ENCODE data around the gene LRP6. TPM values are rescaled to one million over a fixed set of nuclear protein-coding genes. Genes with fewer than 3 reads are reported as not detected.

Gene LRP6
- total and polyA plus RNA-seq, 2 of the 8 experiments (the other 6 are each of a cell fraction or from before 2014, with no cell fraction given): 53.6 to 73.2 TPM

- ChIA-PET CTCF (ENCODE audit: partially characterized antibody) (no interaction called here), POLR2A (ENCODE audit: partially characterized antibody) (interaction anchor here (2.2 kb wide), 1 partner anchor 11 kb away, joined by 7 read pairs; no protein-coding TSS in a partner anchor)
- Histone ChIP-seq H2BK5ac (ENCODE audit: low read depth, low read length) (no peak overlapping the region), H4K20me1 (replicated peaks in 1 of 2; ENCODE audit: control insufficient read depth in 1 of 2, insufficient read depth in 2 of 2, low read length in 2 of 2) (no peaks in the 10 kb centered on the region), H3K36me3 (ENCODE audit: control insufficient read depth in 2 of 4, insufficient read depth in 4 of 4, low read length in 3 of 4) (peaks cover 0 to 39% (median 21%) of the 10 kb centered on the region in 4 experiments; a peak in 7 of 8 replicates), H3K4me2 (ENCODE audit: insufficient read depth in 1 of 2, low read depth in 2 of 2, low read length in 2 of 2) (no peak overlapping the region), H2BK12ac (ENCODE audit: low read depth, low read length) (no peak overlapping the region), H3K4me1 (replicated peaks in 1 of 4; ENCODE audit: control insufficient read depth in 3 of 4, insufficient read depth in 4 of 4, low read length in 3 of 4) (no peaks in the 10 kb centered on the region), H4K91ac (replicated peaks; ENCODE audit: insufficient read length, low read length) (no peak overlapping the region), H3K9ac (replicated peaks in 1 of 4; ENCODE audit: extremely low read depth in 1 of 4, low read depth in 3 of 4, low read length in 3 of 4) (no peak overlapping the region), H2AK5ac (ENCODE audit: low read depth, low read length) (no peak overlapping the region), H3K79me1 (ENCODE audit: low read depth, low read length) (no peaks in the 10 kb centered on the region), H3K4ac (replicated peaks; ENCODE audit: insufficient read length, low read depth, low read length) (no peak overlapping the region), H3K27me3 (replicated peaks in 1 of 4; ENCODE audit: control insufficient read depth in 3 of 4, extremely low read depth in 1 of 4, insufficient read depth in 3 of 4, low read length in 3 of 4) (no peaks in the 10 kb centered on the region), H2BK120ac (replicated peaks; ENCODE audit: low read depth, low read length) (no peak overlapping the region), H2BK15ac (ENCODE audit: low read length) (no peak overlapping the region), H3K56ac (replicated peaks; ENCODE audit: insufficient read length, low read depth, low read length) (no peak overlapping the region), H2BK20ac (ENCODE audit: low read length) (no peak overlapping the region), H3K4me3 (ENCODE audit: extremely low read depth in 1 of 4, insufficient read depth in 2 of 4, low read depth in 3 of 4, low read length in 4 of 4) (no peak overlapping the region), H4K5ac (ENCODE audit: insufficient read length, low read depth, low read length) (no peak overlapping the region), H3K18ac (ENCODE audit: extremely low read depth, low read length) (no peak overlapping the region), H4K8ac (ENCODE audit: extremely low read depth, insufficient read depth, low read length) (no peak overlapping the region), H3K23ac (ENCODE audit: insufficient read length) (no peak overlapping the region), H3K9me3 (ENCODE audit: insufficient read depth in 2 of 2, low read depth in 1 of 2, low read length in 1 of 2) (no peaks in the 10 kb centered on the region), H3K27ac (ENCODE audit: low read depth, low read length) (no peak overlapping the region), H2AFZ (ENCODE audit: low read length) (no peak overlapping the region), H3K79me2 (ENCODE audit: control insufficient read depth in 1 of 2, insufficient read depth in 2 of 2, low read length in 2 of 2) (peaks cover 0 to 3% of the 10 kb centered on the region in 2 experiments; a peak in 1 of 4 replicates), H3K23me2 (ENCODE audit: low read depth, low read length) (no peaks in the 10 kb centered on the region), H3K14ac (ENCODE audit: insufficient read length) (no peak overlapping the region)
- WGBS, 2 experiments (ENCODE audit: extremely low coverage in 1 of 2, insufficient coverage in 1 of 2, insufficient read length in 1 of 2, insufficient replicate concordance in 2 of 2, low coverage in 1 of 2, low lambda C conversion rate in 2 of 2, missing lambda C conversion rate in 1 of 2): 83% methylated on average over 3 of the region's 3 CpGs; no CpG with 5 or more reads in 1 of the 2 experiments
- TF ChIP-seq EZH2 (IDR thresholded peaks at IDR 0.05; ENCODE audit: low read depth, low read length, severe bottlenecking): no peak
- no peak for TF ChIP-seq TBP (IDR thresholded peaks at IDR 0.05; ENCODE audit: low read depth, low read length)
- no peak for TF ChIP-seq KDM4A (IDR thresholded peaks at IDR 0.05; ENCODE audit: low read depth, low read length, severe bottlenecking)
- TF ChIP-seq TCF12 (IDR thresholded peaks at IDR 0.05; ENCODE audit: low read depth, low read length): no peak
- TF ChIP-seq CBX8 (IDR thresholded peaks at IDR 0.05; ENCODE audit: borderline replicate concordance, low read depth, low read length): no peak
- TF ChIP-seq CREB1 (IDR thresholded peaks at IDR 0.05): no peak
- TF ChIP-seq ATF3 (IDR thresholded peaks at IDR 0.05; ENCODE audit: insufficient read depth, low read depth, low read length): no peak
- TF ChIP-seq GABPA (IDR thresholded peaks at IDR 0.05; ENCODE audit: borderline replicate concordance, insufficient read depth, low read length): no peak
- TF ChIP-seq, protein P1, sequence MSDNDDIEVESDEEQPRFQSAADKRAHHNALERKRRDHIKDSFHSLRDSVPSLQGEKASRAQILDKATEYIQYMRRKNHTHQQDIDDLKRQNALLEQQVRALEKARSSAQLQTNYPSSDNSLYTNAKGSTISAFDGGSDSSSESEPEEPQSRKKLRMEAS (IDR thresholded peaks at IDR 0.05): no peak
- no peak for TF ChIP-seq SP1 (IDR thresholded peaks at IDR 0.05; ENCODE audit: low read depth, low read length)
- TF ChIP-seq, protein P2, sequence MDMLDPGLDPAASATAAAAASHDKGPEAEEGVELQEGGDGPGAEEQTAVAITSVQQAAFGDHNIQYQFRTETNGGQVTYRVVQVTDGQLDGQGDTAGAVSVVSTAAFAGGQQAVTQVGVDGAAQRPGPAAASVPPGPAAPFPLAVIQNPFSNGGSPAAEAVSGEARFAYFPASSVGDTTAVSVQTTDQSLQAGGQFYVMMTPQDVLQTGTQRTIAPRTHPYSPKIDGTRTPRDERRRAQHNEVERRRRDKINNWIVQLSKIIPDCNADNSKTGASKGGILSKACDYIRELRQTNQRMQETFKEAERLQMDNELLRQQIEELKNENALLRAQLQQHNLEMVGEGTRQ (IDR thresholded peaks at IDR 0.05; ENCODE audit: low read length): no peak
- FAIRE-seq (no peak), DNase-seq (ENCODE audit: low read depth in 1 of 2, low spot score in 2 of 2) (no peak)
Observed at GRCh38 chr12:12153596-12153995, 113.2 kb downstream of the LRP6 start.

Data from H1 (cell line).